Hypothalamus (tissue), 51 donors: Measurements from ENCODE around the gene MOK.

Experiments
- DNase-seq, 51 donors: peaks; one replicate each; lab custom pipeline; 2025; lab: John Stamatoyannopoulos, UW

The MOK gene

GRCh38 chr14:102211240-102211639 is 93.7 kb downstream of the MOK start:
- no peak for DNase-seq

DNA sequence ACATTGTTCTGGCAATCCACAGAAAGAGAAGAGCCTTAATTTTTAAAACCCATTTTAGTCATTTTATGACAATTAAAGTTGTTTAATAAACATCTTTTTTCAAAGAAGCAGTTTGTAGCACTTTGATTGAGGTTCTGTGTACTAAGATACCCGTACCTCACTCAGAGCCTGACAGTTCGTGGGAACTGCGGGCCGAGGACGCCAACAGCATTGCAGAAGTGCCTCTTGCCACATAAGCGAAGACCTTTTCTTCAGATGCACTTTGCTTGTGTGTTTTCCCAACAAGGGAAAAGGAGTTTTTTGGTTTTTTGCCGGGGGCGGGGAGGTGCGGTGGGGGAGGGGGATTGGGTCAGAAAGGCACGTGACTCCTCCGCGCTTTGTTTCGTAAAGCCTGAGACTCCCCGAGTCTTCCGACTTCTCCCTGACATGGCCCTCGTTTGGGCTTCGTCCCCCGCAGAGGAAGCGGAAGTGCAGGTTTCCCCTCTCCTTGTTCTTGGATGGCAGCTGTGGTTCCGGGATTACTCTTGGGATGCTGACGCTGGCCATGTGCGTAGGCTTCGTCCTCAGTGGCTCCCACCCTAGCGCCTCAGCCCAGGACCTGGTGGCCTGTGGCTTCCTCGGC is 94.4 kb downstream of the MOK start:
- DNase-seq, result no peak

GRCh38 chr14:102209224-102209966 is 95.6 kb downstream of the MOK start:
- DNase-seq, result peak in 32 of 51 donors; percentile 27 to 81 (median 55)

DNA sequence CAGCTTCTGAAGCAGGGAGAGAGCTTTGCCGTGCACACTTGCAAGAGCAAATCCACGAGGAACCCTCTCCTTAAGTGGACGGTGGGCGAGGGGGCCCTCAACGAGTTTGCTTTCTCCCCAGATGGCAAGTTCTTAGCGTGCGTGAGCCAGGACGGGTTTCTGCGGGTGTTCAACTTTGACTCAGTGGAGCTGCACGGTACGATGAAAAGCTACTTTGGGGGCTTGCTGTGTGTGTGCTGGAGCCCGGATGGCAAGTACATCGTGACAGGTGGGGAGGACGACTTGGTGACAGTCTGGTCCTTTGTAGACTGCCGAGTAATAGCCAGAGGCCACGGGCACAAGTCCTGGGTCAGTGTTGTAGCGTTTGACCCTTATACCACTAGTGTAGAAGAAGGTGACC is 96.2 kb downstream of the MOK start:
- no peak for DNase-seq

- DNase-seq, result no peak
Measured at GRCh38 chr14:102207831-102208365, 97.1 kb downstream of the MOK start.

GRCh38 chr14:102206918-102207317 is 98.0 kb downstream of the MOK start:
- peak in 1 of 51 donors; percentile 33 for DNase-seq

GRCh38 chr14:102205560-102205959 is 99.4 kb downstream of the MOK start:
- DNase-seq, result no peak

DNA sequence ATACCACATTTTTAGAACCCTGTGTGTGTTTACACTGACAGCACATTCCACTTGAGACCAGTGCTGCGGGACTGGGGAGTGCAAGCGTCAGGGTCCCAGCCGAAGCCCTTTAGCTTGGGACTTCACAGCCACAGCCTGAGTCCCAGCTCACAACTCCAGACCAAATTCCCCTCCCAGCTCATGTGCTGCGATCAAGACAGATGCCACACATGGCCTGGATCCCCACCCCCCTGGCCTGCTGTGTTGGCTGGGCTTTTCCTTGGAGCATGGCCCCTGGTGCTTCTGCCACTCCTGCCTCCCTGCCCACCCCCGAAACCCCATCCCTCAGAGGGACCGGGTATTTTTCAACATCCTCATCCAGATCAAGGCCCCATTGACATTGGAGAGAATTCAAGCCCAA is 101.6 kb downstream of the MOK start:
- peak in 10 of 51 donors; percentile 23 to 58 (median 34) for DNase-seq

DNA sequence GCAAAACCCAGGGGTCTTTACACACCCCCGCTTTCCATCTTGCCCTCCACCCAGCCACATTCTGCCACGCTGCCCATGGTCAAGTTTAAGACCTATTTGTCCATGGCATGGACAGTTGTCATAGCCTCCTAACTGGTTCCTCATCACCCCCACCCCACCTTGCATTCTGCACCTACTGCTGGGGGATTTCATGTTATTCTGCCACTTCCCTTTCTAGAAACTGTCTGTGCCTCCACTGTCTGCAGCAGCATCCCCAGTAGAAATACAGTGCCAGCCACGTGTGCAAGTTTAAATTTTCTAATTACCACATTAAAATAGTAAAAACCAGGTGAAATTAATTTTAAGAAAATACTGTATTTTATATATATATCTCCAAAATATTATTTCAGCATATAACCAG is 102.0 kb downstream of the MOK start:
- no peak for DNase-seq

DNA sequence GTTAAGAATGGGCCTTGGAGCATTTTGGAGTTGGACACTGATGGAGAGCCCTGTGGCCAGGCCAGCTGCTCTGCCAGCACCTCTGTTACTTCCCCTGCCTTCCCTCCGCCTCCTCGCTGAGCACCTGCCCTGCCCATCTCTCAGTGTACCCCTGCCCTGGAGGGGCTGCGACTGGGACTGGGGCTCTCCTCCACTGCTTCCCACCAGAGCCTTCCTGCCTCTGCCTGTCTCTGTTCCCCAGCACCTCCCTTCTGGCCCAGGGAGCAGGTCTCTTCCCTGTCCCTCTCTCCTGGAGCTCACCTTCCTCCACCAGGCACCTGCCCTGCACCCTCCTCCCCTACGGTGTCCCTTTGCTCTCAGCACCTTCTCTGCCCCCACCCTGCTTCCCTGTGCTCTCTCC is 103.2 kb downstream of the MOK start:
- DNase-seq, result no peak

DNA sequence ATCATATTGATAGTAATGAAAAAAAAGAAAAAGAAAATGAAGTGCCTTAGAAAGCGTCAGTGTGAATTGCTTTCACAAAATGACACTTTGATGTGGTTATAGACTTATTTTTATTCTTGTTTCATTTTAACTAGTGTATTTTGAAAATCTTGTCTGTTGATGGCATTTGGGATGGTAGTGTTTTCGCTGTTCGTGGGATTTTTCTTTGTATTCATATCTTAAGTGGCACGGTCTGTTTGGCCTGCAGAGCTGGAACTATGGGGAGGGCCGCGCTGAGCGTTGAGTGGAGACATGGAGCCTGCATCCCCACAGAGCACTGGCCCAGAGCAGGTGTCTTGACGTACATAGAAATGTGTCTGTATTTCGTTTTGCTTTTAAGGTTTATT is 103.6 kb downstream of the MOK start:
- DNase-seq, result no peak

GRCh38 chr14:102200690-102201352 is 104.1 kb downstream of the MOK start:
- peak in 2 of 51 donors; percentile 29 to 59 for DNase-seq

GRCh38 chr14:102197317-102197853 is 107.6 kb downstream of the MOK start:
- no peak for DNase-seq

GRCh38 chr14:102196902-102197230 is 108.1 kb downstream of the MOK start:
- DNase-seq, result peak in 1 of 51 donors; percentile 70

DNA sequence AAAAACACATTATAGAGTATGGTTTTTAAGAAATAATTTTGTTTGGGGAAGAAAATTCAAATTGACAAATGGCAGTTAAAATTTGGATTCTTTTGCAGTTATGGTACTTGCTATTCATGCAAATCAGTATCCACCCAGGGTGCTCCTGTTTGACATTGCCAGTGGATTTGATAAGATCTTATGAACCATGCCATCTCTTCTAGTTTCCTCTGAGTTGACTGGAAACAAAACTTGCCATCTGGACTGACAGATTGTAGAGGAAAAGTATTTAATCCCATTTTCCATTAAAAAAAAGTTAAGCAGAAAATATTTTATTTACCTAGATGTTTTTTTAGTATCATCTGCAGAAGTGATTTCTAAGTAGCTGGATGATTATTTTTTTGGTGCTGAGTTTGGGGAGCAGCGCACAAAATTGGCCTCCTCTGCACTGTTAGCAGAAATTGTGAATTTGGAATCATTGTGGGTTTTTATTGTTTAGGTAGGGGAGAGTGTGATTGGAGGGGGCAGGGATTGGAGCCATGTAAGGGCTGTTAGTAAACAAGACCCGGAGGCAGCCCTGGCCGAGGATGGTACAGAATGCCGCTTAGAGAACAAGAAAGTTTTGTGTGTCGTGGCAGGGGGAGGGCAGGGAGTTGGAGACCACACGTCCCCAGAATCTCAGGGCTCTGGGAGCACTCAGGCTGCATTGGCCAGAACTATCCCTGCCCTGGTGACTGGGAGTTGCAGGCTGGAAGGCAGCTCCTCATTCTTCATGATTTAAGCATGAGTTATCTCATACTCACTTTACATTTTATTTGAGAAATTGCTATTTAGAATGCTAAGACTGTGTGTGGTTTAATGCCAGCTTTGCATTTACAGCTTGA is 108.7 kb downstream of the MOK start:
- peak in 39 of 51 donors; percentile 27 to 96 (median 82) for DNase-seq

GRCh38 chr14:102195446-102195845 is 109.5 kb downstream of the MOK start:
- peak in 1 of 51 donors; percentile 37 for DNase-seq

DNA sequence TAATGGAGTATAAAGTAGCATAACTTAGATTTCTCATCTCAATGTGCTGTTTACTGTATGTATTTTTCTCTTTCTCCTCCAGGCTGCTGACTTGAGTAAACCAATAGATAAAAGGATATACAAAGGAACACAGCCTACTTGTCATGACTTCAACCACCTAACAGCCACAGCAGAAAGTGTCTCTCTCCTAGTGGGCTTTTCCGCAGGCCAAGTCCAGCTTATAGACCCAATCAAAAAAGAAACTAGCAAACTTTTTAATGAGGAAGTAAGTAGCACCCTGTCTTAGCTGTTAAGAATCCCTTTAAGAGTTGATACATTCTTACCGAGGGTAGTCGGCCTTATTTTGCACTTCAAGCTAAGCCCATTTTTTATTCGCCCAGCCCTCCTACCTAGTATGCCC is 110.1 kb downstream of the MOK start:
- no peak for DNase-seq

DNA sequence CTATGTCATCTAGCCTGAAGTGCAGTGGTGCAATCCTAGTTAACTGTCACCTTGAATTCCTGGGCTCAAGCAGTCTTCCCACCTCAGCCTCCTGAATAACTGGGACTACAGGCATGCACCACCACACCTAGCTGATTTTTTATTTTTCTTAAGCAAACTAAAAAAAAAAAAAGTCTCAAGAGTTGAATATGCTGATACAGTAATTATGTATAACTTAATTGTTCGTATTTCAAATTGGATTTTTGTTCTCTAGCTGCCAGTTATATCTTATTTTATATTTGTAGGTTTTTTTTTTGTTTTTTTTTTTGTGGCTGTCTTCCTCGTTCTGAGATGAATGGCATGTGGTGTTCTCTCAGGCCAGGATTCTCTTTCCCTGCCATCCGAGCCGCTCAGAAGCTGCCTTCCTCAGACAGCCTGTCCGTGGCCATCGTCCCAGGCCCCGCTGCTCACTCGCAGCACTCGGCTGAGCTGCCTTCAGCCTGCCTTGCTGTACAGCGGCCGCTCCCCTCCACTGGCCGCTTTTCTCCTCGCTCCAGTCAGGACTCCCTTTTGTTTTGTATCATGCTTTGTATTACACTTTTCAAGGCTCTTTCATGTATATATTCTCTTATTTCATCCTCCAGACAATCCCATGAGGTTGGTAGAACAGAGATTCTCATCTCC is 112.0 kb downstream of the MOK start:
- peak in 21 of 51 donors; percentile 31 to 70 (median 53) for DNase-seq

DNA sequence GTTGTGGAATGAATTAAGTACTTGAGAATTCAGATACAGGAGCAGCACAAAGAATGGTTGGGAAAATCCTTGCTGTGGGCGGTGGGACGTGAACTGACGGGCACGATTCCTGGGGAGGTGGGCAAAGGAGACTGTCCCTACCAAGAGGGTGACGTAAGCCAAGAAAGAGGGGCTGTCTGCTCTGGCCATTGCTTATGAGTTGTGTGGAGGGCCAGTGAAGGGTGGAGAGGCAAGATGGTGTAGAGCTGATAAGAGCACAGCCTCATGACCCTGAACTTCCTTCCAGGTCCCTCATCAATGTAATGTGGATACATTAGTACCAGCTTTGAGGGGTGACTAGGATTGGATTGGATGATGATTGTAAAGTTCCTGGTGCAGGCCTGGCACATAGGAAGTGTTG is 115.1 kb downstream of the MOK start:
- DNase-seq, result no peak

DNA sequence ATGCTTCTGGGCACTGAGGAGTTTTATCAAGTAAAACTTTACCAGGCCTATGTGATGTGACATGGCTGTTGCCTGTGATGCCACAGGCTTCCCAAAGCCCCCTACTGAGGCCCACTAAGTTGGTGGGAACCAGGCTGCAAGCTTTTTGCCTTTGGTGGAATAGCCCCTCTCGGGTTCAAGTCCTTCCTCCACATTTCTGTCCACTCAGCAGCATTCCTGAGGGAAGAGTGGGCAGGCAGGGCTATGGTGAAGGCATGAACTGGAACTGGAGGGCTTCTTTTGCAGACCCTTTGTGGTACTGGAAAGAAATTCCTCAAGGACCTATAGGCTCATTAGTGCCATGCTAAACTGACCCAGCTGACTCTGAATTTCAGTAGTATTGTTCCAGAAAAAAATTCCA is 116.8 kb downstream of the MOK start:
- no peak for DNase-seq
